Keratinocyte (primary cell): ENCODE results near the gene COPG1. TPM values are rescaled to one million over a fixed set of nuclear protein-coding genes. Genes with fewer than 3 reads are reported as not detected.

Experiments
- DNase-seq: peaks from one replicate; pipeline ENCODE4 v3.0.0-alpha.2; 2011; ENCODE audit warnings: low read depth, missing footprints, low spot score
- FAIRE-seq: peaks from 2 replicates; lab custom pipeline; 2011; peaks lifted over from hg19 to GRCh38; lab: Jason Lieb, UNC
- H2AFZ ChIP-seq: 2 replicates; pipeline ENCODE4 v1.6.0; 2012; ENCODE audit warnings: low read length, control low read depth, inconsistent platforms; ENCODE audit not compliant: control insufficient read depth
- H3K27ac ChIP-seq: 2 replicates; pipeline ENCODE4 v1.5.1; 2011; ENCODE audit warnings: low read length; ENCODE audit not compliant: control insufficient read depth, insufficient read depth
- H3K27me3 ChIP-seq: 3 replicates; pipeline ENCODE4 v1.6.0; 2011; ENCODE audit warnings: low read length; ENCODE audit not compliant: control insufficient read depth, insufficient read depth; ENCODE audit errors: extremely low read depth
- H3K36me3 ChIP-seq, 2 experiments: 2 replicates in 1 of 2; 3 replicates in 1 of 2; pipeline ENCODE4 v1.5.1; 2011; ENCODE audit warnings: low read length in 2 of 2, mild to moderate bottlenecking in 1 of 2; ENCODE audit not compliant: control insufficient read depth in 2 of 2, insufficient read depth in 2 of 2; ENCODE audit errors: extremely low read depth in 1 of 2
- H3K4me1 ChIP-seq: 3 replicates; pipeline ENCODE4 v1.5.1; 2011; ENCODE audit warnings: low read length; ENCODE audit not compliant: control insufficient read depth, insufficient read depth; ENCODE audit errors: extremely low read depth
- H3K4me2 ChIP-seq: 3 replicates; pipeline ENCODE4 v1.6.0; 2011; ENCODE audit warnings: low read depth, low read length; ENCODE audit not compliant: control insufficient read depth, insufficient read depth; ENCODE audit errors: extremely low read depth
- H3K4me3 ChIP-seq, 3 experiments: fragments of 200-600 bp in 1 of 3; sonication (generic) in 1 of 3; 2 replicates in 2 of 3; 3 replicates in 1 of 3; pipeline ENCODE4 v1.5.1; 2011 to 2016; ENCODE audit warnings: low read length in 3 of 3, mild to moderate bottlenecking in 3 of 3, control low read depth in 2 of 3, inconsistent platforms in 1 of 3, low read depth in 1 of 3, mixed read lengths in 1 of 3, mixed run types in 1 of 3, moderate library complexity in 1 of 3; ENCODE audit not compliant: control insufficient read depth in 2 of 3, insufficient read depth in 2 of 3; ENCODE audit errors: extremely low read depth in 1 of 3
- H3K79me2 ChIP-seq: 2 replicates; pipeline ENCODE4 v1.6.0; 2012; ENCODE audit warnings: low read length; ENCODE audit not compliant: control insufficient read depth, insufficient read depth
- H3K9ac ChIP-seq: 3 replicates; pipeline ENCODE4 v1.6.0; 2011; ENCODE audit warnings: low read length; ENCODE audit not compliant: control insufficient read depth, insufficient read depth; ENCODE audit errors: extremely low read depth
- H3K9me1 ChIP-seq: 3 replicates; pipeline ENCODE4 v1.6.0; 2011; ENCODE audit warnings: low read length; ENCODE audit not compliant: control insufficient read depth, insufficient read depth; ENCODE audit errors: extremely low read depth
- H3K9me3 ChIP-seq: 2 replicates; pipeline ENCODE4 v1.5.1; 2012; ENCODE audit warnings: low read depth, low read length; ENCODE audit not compliant: control insufficient read depth
- H4K20me1 ChIP-seq: 3 replicates; pipeline ENCODE4 v1.6.0; 2011; ENCODE audit warnings: low read length; ENCODE audit not compliant: control insufficient read depth, insufficient read depth; ENCODE audit errors: extremely low read depth
- CTCF ChIP-seq, 3 experiments: IDR thresholded peaks in 1 of 3; conservative IDR thresholded peaks in 1 of 3; optimal IDR thresholded peaks in 1 of 3; 2 replicates in 2 of 3; 3 replicates in 1 of 3; pipeline versions ENCODE3 to v1.5.1; 2011; ENCODE audit warnings: low read length in 3 of 3, mild to moderate bottlenecking in 3 of 3, moderate library complexity in 2 of 3, control low read depth in 1 of 3, inconsistent platforms in 1 of 3; ENCODE audit not compliant: insufficient read depth in 2 of 3; ENCODE audit errors: extremely low read depth in 1 of 3
- EZH2 ChIP-seq: IDR thresholded peaks from one replicate; pipeline ENCODE4 v1.6.1; 2012; ENCODE audit warnings: inconsistent platforms, mild to moderate bottlenecking, low read length, moderate library complexity
- dilution Hi-C: fragments of 300-500 bp; cut with MboI; formaldehyde crosslinking; loops from one replicate; pipeline ENCODE4 v1.7.0; 2020; ENCODE audit warnings: low sequenced_read_pairs; ENCODE audit not compliant: extremely low pct_ligation_motif_present
- polyA plus RNA-seq, 5 experiments: library from polyadenylated mRNA; depleted of rRNA in 3 of 5; stranded (reverse) in 3 of 5; stranded (forward) in 1 of 5; unstranded in 1 of 5; fragments of >200 nt; gene quantifications; 1 replicate in 1 of 5; 2 replicates in 3 of 5; 3 replicates in 1 of 5; pipeline versions ENCODE4 v1.2.1 to v1.2.3, GENCODE V29; 2011 to 2012; ENCODE audit warnings: missing spikeins in 2 of 5, low read depth in 1 of 5, low replicate concordance in 1 of 5

COPG1 gene
- polyA plus RNA-seq, 1 donor (not counting 4 experiments of a cell fraction or from before 2014, with no cell fraction given): 65.5 TPM

GRCh38 chr3:129321887-129322286 lies 72.5 kb downstream of the COPG1 start:
- H3K27me3 ChIP-seq: no peaks in the 10 kb centered on the region
- H3K4me1 ChIP-seq: no peaks in the 10 kb centered on the region
- H4K20me1 ChIP-seq: no peaks in the 10 kb centered on the region
- no peak overlapping the region for H3K4me2 ChIP-seq
- H3K36me3 ChIP-seq: no peaks in the 10 kb centered on the region
- H3K9me1 ChIP-seq: no peaks in the 10 kb centered on the region
- no peak overlapping the region for H2AFZ ChIP-seq
- H3K9me3 ChIP-seq: no peaks in the 10 kb centered on the region
- H3K4me3 ChIP-seq: no peak overlapping the region
- FAIRE-seq (no peak), DNase-seq (no peak)
- TF ChIP-seq CTCF (optimal IDR thresholded peaks at IDR 0.05 in 1 of 3, IDR thresholded peaks at IDR 0.05 in 1 of 3, conservative IDR thresholded peaks at IDR 0.05 in 1 of 3; ENCODE audit: extremely low read depth in 1 of 3, insufficient read depth in 2 of 3, low read length in 3 of 3) (no peak), EZH2 (no peak)
- no peak overlapping the region for H3K9ac ChIP-seq
- no peak overlapping the region for H3K27ac ChIP-seq
- dilution Hi-C loops: no loop called here
- no peaks in the 10 kb centered on the region for H3K79me2 ChIP-seq

DNA sequence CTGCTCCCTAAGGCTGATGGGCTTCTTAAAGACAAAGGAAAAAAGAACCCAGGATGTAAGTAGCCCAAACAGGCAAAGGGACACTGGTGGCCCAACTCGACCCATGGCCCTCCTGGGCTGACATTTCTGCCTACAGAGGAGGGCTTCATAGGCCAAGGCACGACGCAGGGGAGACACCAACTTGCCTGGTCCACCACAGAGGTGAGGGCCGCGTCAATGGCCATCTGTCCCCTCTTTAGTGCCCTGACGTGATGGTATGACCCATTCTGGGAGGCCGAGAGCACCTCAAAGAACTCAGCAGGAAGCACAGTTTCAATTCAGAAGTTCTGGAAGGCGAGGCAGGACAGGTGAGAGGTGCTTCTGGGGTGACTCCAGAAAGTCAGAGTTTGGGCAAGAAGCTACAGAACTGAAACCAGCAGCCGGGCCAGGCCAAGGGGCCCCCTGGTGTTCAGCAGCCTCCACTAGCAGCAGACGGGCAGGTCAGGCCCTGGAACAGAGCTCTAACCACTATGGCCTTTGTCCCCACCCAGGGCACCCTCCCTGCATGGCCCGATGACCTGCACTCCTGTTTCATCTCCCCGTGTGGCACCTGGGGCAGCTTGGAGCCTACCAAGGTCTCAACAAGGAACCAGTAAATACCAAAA lies 74.4 kb downstream of the COPG1 start:
- dilution Hi-C loops: no loop called here
- Histone ChIP-seq H3K79me2 (no peaks in the 10 kb centered on the region), H2AFZ (no peak overlapping the region), H3K4me3 (no peak overlapping the region), H3K9ac (no peak overlapping the region), H4K20me1 (no peaks in the 10 kb centered on the region), H3K36me3 (no peaks in the 10 kb centered on the region), H3K4me1 (no peaks in the 10 kb centered on the region), H3K4me2 (no peak overlapping the region), H3K27me3 (no peaks in the 10 kb centered on the region), H3K9me1 (no peaks in the 10 kb centered on the region), H3K9me3 (no peaks in the 10 kb centered on the region), H3K27ac (no peak overlapping the region)
- no peak for DNase-seq
- FAIRE-seq: no peak
- no peak for TF ChIP-seq EZH2
- TF ChIP-seq CTCF (optimal IDR thresholded peaks at IDR 0.05 in 1 of 3, IDR thresholded peaks at IDR 0.05 in 1 of 3, conservative IDR thresholded peaks at IDR 0.05 in 1 of 3; ENCODE audit: extremely low read depth in 1 of 3, insufficient read depth in 2 of 3, low read length in 3 of 3): peak in 2 of 3 experiments; percentile 16 to 26
